OCI-LY7 (cell line): ENCODE data around the gene ARL11. TPM values are rescaled to one million over a fixed set of nuclear protein-coding genes. Genes with fewer than 3 reads are reported as not detected.

ENCODE experiments used
- BruUV-seq: library from RNA; stranded (reverse); fragments of 400-500 nt; replicated peaks from 2 replicates; lab custom pipeline; 2021; lab: Mats Ljungman, UMichigan
- CTCF ChIA-PET: fragments of 300-600 bp; sonication (Branson Sonifier 250); formaldehyde crosslinking; loops from one replicate; lab custom pipeline; 2022; ENCODE audit warnings: antibody characterized with exemption; ENCODE audit not compliant: unreplicated experiment; lab: Charles Lee
- POLR2A ChIA-PET: fragments of 300-600 bp; sonication (Branson Sonifier 250); formaldehyde crosslinking; loops from one replicate; lab custom pipeline; 2022; ENCODE audit warnings: antibody characterized with exemption; lab: Charles Lee
- DNase-seq: peaks from one replicate; pipeline ENCODE4 v3.0.0-alpha.2; 2015; ENCODE audit warnings: low spot score
- H2AFZ ChIP-seq: fragments of 200-600 bp; sonication (generic), shearing (Covaris generic); 2 replicates; pipeline ENCODE4 v1.6.1; 2014; ENCODE audit warnings: mild to moderate bottlenecking, antibody characterized with exemption, low read length, moderate library complexity
- H3K27ac ChIP-seq: fragments of 200-600 bp; sonication (generic); 2 replicates; pipeline ENCODE4 v1.5.1; 2014; ENCODE audit warnings: mixed run types, low read depth, mild to moderate bottlenecking, moderate library complexity, low read length, inconsistent platforms; ENCODE audit not compliant: poor library complexity, severe bottlenecking
- H3K36me3 ChIP-seq: fragments of 200-600 bp; sonication (generic); 2 replicates; pipeline ENCODE4 v1.6.1; 2014; ENCODE audit warnings: mild to moderate bottlenecking, antibody characterized with exemption, low read length, moderate library complexity, mixed read lengths; ENCODE audit not compliant: insufficient read depth
- H3K4me1 ChIP-seq: fragments of 200-600 bp; sonication (generic); 2 replicates; pipeline ENCODE4 v1.5.1; 2014; ENCODE audit warnings: mild to moderate bottlenecking, low read length; ENCODE audit not compliant: insufficient read depth, poor library complexity, severe bottlenecking
- H3K4me2 ChIP-seq: fragments of 200-600 bp; sonication (generic); 2 replicates; pipeline ENCODE4 v1.6.1; 2014; ENCODE audit warnings: mild to moderate bottlenecking, low read length
- H3K4me3 ChIP-seq: fragments of 200-600 bp; sonication (generic); 2 replicates; pipeline ENCODE4 v1.5.1; 2014; ENCODE audit warnings: mild to moderate bottlenecking, low read depth, low read length; ENCODE audit not compliant: poor library complexity, severe bottlenecking
- H3K79me2 ChIP-seq: fragments of 200-600 bp; sonication (generic); 2 replicates; pipeline ENCODE4 v1.6.1; 2016; ENCODE audit warnings: low read depth, mild to moderate bottlenecking, low read length, moderate library complexity, mixed read lengths; ENCODE audit not compliant: insufficient read depth
- H3K9me2 ChIP-seq: fragments of 200-600 bp; sonication (generic); 2 replicates; pipeline ENCODE4 v1.6.1; 2016; ENCODE audit warnings: mild to moderate bottlenecking, low read length, mixed read lengths; ENCODE audit not compliant: insufficient read depth
- H3K9me3 ChIP-seq: fragments of 200-600 bp; sonication (generic); 2 replicates; pipeline ENCODE4 v1.6.1; 2014; ENCODE audit warnings: mild to moderate bottlenecking, mixed run types, low read length, mixed read lengths
- H4K20me1 ChIP-seq: fragments of 200-600 bp; sonication (generic); 2 replicates; pipeline ENCODE4 v1.6.1; 2014; ENCODE audit warnings: mild to moderate bottlenecking, antibody characterized with exemption, low read length, moderate library complexity, mixed read lengths; ENCODE audit not compliant: insufficient read depth
- CTCF ChIP-seq: fragments of 200-600 bp; sonication (generic); conservative IDR thresholded peaks from 2 replicates; pipeline ENCODE4 v1.5.1; 2014; ENCODE audit warnings: mild to moderate bottlenecking, antibody characterized with exemption, low read length, moderate library complexity, mixed read lengths
- EZH2phosphoT487 ChIP-seq: fragments of 200-600 bp; sonication (generic); IDR thresholded peaks from 2 replicates; pipeline ENCODE4 v1.6.1; 2018; ENCODE audit warnings: low read depth, borderline replicate concordance, mild to moderate bottlenecking, mixed run types, antibody characterized with exemption, low read length, moderate library complexity, mixed read lengths
- intact Hi-C: fragments of 100-400 bp; cut with micrococcal nuclease; formaldehyde crosslinking; loops from one replicate; pipeline ENCODE4 v1.10.0; 2022; ENCODE audit not compliant: unreplicated experiment
- total RNA-seq, 2 experiments: library from RNA; depleted of rRNA in 1 of 2; stranded (reverse); fragments of >200 nt in 1 of 2; shearing (Covaris generic) in 1 of 2; gene quantifications; 2 replicates each; pipeline ENCODE4 v1.2.3, GENCODE V29; 2014 to 2022

ARL11 gene
- total RNA-seq, 2 experiments from 2014 or later: 8.3 to 20.5 TPM

GRCh38 chr13:49643035-49643646, 14.8 kb downstream of the ARL11 start:
- intact Hi-C loops: no loop called here

DNA sequence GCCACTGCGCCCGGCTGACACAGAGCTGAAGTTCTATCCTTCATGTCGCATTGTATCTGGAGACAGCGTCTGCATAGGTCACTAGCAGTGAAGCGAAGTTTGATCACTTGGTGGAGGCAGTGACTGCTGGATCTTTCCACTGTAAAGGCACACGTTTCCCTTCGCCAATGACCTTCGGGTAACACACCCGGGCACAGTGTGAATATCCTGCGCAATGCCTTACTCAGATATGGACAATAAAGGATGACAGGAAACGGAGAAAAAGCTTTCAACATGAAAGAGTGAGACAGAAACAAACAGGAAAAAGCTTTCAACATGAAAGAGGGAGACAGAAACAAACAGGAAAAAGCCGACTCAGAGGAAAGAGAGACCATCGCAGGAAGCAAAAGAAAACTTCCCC, 17.1 kb downstream of the ARL11 start:
- Histone ChIP-seq H3K79me2 (no peaks in the 10 kb centered on the region), H3K4me3 (no peak overlapping the region), H2AFZ (no peak overlapping the region), H3K9me3 (no peaks in the 10 kb centered on the region), H3K4me2 (no peak overlapping the region), H3K9me2 (no peaks in the 10 kb centered on the region), H4K20me1 (no peaks in the 10 kb centered on the region), H3K4me1 (peaks cover 6% of the 10 kb centered on the region), H3K36me3 (no peaks in the 10 kb centered on the region), H3K27ac (no peak overlapping the region)
- ChIA-PET CTCF (no interaction called here), POLR2A (no interaction called here)
- TF ChIP-seq EZH2phosphoT487 (no peak), CTCF (no peak)
- intact Hi-C loops: no loop called here
- no TSS peak for BruUV-seq
- DNase-seq: no peak

More at GRCh38 chr13:49643035-49643646, 14.8 kb downstream of the ARL11 start:
- Histone ChIP-seq H3K4me1 (peaks cover 6% of the 10 kb centered on the region), H3K36me3 (0 out of 2 replicates have a peak, but pooled peaks cover 4% of the 10 kb centered on the region), H2AFZ (no peak overlapping the region), H3K27ac (no peak overlapping the region), H3K79me2 (no peaks in the 10 kb centered on the region), H3K9me2 (no peaks in the 10 kb centered on the region), H3K9me3 (no peaks in the 10 kb centered on the region), H3K4me3 (no peak overlapping the region), H4K20me1 (no peaks in the 10 kb centered on the region), H3K4me2 (peak overlapping the region; percentile 5; the same call in 1 of the 2 replicates)
- TF ChIP-seq CTCF (no peak), EZH2phosphoT487 (no peak)
- BruUV-seq: no TSS peak
- DNase-seq: peak; percentile 34
- CTCF ChIA-PET: interaction anchor here (0.6 kb wide), 1 partner anchor 1885 kb away, joined by 3 read pairs; no protein-coding TSS in a partner anchor
- POLR2A ChIA-PET: interaction anchor here (1.2 kb wide), 1 partner anchor 76 kb away, joined by 3 read pairs; no protein-coding TSS in a partner anchor

DNA sequence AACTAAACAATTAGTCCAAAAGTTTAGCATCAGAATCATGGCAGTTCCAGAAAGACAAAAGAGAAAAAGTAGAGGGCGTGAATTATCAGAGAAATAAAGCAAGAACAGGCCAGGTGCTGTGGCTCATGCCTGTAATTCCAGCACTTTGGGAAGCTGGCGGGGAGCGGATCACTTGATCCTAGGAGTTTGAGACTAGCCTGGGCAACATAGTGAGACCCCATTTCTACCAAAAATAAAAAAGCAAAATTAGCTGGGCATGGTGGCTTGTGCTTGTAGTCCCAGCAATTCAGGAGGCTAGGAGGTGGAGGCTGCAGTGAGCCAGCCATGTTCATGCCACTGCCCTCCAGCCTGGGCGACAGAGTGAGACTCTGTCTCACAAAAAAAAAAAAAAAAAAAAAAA, 18.4 kb downstream of the ARL11 start:
- H3K9me2 ChIP-seq: no peaks in the 10 kb centered on the region
- POLR2A ChIA-PET: interaction anchor here (0.7 kb wide), 1 partner anchor 1218 kb away, joined by 3 read pairs; no protein-coding TSS in a partner anchor
- no TSS peak for BruUV-seq
- no peak overlapping the region for H3K4me2 ChIP-seq
- H3K27ac ChIP-seq: no peak overlapping the region
- no peaks in the 10 kb centered on the region for H3K36me3 ChIP-seq
- TF ChIP-seq EZH2phosphoT487: no peak
- TF ChIP-seq CTCF: no peak
- H3K9me3 ChIP-seq: no peaks in the 10 kb centered on the region
- H2AFZ ChIP-seq: no peak overlapping the region
- H4K20me1 ChIP-seq: no peaks in the 10 kb centered on the region
- no peak for DNase-seq
- no peak overlapping the region for H3K4me3 ChIP-seq
- peaks cover 6% of the 10 kb centered on the region for H3K4me1 ChIP-seq
- no peaks in the 10 kb centered on the region for H3K79me2 ChIP-seq
- CTCF ChIA-PET: no interaction called here
- intact Hi-C loops: no loop called here
